ENCODE results near the gene KIAA0319L.
A peak's percentile ranks its signal among the peaks of the same experiment; 100 is the strongest.
"Not testable (repeated sequence)": the region's sequence is repeated elsewhere in the genome, so short reads cannot be mapped to it uniquely, and the experiment has no call there.

KIAA0319L gene

GRCh38 chr1:35581621-35582020, 24.4 kb upstream of the KIAA0319L start:
- not testable (repeated sequence) for DNase-seq (ENCODE audit: low spot score)

DNA sequence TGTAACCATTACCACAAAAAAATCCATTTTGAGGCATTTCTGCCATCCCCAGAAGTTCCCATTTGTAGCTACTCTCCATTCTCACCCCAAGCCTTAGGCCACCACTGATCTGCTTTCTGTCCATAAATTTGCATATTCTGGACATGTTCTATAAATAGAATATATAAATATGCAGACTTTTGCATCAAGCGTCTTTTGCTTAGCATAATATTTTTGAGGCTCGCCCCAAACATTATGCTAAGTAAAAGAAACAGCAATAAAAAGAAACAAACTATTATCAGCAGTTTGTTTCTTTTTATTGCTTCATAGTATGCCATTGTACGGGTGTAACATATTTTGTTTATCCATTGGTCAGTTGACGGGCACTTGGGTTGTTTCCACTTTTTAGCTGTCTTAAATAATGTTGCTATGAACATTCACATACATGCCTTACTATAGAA, 23.8 kb upstream of the KIAA0319L start:
- no peak for DNase-seq (ENCODE audit: low spot score)

- no peak for DNase-seq (ENCODE audit: low spot score)
These were observed 20.1 kb upstream of the KIAA0319L start for GRCh38 chr1:35577071-35577998.

GRCh38 chr1:35576766-35577070, 19.5 kb upstream of the KIAA0319L start:
- DNase-seq (ENCODE audit: low spot score) = not testable (repeated sequence)

- no peak for DNase-seq (ENCODE audit: low spot score)
These were observed 19.0 kb upstream of the KIAA0319L start for GRCh38 chr1:35576061-35576765.

DNA sequence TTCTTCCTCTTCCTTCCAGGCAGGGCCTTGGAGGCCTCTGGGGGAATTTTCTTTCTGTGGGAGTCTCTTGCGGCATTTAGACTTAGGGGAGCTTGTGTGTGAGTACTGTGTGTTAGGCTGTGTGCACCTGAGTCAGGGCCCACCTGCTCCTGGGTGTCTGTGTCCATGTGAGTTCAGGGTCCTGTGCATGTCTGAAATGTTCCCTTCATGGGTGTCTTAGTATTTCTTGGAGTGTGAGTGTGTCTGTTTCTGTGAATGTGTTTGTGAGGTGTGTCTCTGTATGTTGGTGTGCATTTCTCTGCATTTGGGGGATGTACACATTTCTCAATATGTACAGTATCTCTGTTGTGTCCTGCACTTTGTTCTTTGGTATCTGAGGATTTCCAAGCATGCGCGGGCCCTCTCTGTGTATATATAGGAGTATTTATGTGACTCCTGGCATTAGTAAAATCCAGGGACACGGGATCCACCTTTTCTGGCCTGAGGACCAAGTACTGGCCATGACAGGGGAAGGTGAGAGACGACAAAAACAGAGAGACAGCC, 18.3 kb upstream of the KIAA0319L start:
- no peak for DNase-seq (ENCODE audit: low spot score)

DNA sequence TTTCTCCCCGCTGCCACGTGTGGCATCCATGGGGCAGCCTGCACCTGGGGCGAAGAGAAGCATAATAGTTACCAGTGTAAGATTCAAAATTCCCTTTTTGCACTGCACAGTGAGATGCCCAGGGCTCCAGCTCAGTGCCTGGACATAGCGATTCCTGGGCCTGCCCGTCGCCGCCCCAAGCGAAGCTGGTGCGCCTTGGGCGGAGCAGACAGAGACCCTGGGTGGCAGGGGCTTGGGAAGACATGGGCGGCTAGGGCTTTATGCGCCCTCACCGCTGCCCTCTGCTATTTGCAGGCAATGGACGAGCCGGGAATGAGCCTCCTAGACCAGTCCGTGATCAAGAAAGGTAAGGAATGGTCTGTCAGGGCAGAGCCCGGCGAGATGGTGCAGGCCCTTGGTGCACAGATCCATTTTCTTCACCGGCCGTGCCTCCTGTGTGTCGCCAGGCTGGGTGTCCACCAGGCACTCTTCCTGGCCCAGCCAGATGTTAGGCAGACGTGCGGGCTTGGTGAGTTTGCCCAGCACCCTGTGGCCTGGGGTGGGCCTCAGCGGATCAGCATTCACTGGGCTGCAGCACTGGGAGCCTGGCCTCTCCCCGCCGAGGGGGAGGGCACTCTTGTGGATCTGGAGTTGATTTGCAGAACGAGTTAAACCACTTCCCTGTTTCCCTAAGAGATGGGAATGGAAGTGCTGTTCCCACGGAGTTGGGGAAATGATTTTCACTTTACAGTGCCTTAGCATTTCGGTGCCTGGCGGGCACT, 17.6 kb upstream of the KIAA0319L start:
- DNase-seq (ENCODE audit: low spot score) = no peak

- DNase-seq (ENCODE audit: low spot score) = no peak
These were observed 17.0 kb upstream of the KIAA0319L start for GRCh38 chr1:35574125-35574654.

DNA sequence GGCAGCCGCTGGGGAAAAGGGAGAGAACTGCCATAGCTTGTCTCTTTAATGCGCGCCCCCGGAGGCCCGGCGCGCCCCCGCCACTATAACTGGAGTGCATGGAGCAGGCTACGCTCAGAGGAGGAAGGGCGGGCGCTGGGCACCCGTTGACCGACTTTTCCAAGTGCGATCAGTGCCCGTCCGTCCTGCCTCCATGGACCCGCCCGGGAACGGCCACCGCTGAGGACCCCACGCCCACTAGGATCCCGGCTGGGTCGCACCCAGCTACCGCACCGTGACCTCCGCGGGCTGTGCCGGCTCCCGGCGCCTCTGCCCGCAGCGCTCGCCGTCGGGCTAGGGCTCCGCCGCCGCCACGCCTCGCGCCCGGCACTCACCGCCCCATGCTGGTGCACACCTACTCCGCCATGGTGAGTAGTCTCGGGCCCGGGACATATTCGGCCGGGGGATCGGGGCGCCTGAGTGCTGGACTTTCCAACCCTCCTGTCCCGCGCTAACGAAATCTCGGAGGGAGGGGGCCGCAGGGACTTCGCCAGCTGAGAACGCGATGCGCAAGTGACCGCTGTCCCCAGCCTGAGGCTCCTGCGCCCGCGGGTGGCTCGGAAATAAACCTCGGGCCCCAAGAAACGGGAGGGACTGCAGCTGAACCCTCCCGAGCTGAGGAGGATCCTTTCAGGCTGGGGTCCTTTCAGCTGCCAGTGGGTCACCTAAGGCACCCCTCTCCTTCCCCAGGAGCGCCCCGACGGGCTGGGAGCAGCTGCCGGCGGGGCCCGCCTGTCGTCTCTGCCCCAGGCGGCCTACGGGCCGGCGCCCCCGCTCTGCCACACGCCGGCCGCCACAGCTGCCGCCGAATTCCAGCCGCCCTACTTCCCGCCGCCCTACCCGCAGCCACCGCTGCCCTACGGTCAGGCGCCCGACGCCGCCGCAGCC, 16.3 kb upstream of the KIAA0319L start, which contains the start of gene TFAP2E:
Gene TFAP2E, plus strand, starts transcription at position 117 of the 927 bp plus-strand sequence. Its CDS starts 264 bp downstream, at position 381.
- peak; percentile 53 for DNase-seq (ENCODE audit: low spot score)

GRCh38 chr1:35572296-35572695, 15.1 kb upstream of the KIAA0319L start:
- no peak for DNase-seq (ENCODE audit: low spot score)

- no peak for DNase-seq (ENCODE audit: low spot score)
These were observed 14.1 kb upstream of the KIAA0319L start for GRCh38 chr1:35571263-35571662.

- no peak for DNase-seq (ENCODE audit: low spot score)
These were observed 13.5 kb upstream of the KIAA0319L start for GRCh38 chr1:35570589-35571137.

DNA sequence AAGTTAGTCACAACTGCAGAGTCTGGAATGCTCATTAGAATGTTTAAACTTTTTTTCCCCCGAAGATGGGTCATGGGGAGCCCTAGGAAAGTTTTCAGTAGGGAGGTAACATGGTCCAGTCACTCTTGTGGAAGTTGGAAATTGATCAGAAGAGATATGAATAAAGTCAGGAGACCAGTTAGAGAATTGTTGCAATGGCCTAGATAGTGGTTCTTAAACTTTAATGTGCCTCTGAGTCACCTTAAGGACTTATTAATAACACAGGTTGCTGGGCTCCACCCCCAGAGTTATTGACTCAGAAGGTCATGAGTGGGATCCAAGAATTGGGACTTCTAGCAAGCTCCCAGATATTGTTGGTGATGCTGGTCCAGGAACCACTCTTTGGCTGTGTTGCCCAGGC, 12.7 kb upstream of the KIAA0319L start:
- no peak for DNase-seq (ENCODE audit: low spot score)

GRCh38 chr1:35568975-35569395, 11.8 kb upstream of the KIAA0319L start:
- DNase-seq (ENCODE audit: low spot score) = peak; percentile 58

- no peak for DNase-seq (ENCODE audit: low spot score)
These were observed 10.8 kb upstream of the KIAA0319L start for GRCh38 chr1:35567947-35568558.

GRCh38 chr1:35565742-35566133, 8.5 kb upstream of the KIAA0319L start:
- DNase-seq (ENCODE audit: low spot score) = no peak

- DNase-seq (ENCODE audit: low spot score) = no peak
These were observed 7.9 kb upstream of the KIAA0319L start for GRCh38 chr1:35564884-35565741.

DNA sequence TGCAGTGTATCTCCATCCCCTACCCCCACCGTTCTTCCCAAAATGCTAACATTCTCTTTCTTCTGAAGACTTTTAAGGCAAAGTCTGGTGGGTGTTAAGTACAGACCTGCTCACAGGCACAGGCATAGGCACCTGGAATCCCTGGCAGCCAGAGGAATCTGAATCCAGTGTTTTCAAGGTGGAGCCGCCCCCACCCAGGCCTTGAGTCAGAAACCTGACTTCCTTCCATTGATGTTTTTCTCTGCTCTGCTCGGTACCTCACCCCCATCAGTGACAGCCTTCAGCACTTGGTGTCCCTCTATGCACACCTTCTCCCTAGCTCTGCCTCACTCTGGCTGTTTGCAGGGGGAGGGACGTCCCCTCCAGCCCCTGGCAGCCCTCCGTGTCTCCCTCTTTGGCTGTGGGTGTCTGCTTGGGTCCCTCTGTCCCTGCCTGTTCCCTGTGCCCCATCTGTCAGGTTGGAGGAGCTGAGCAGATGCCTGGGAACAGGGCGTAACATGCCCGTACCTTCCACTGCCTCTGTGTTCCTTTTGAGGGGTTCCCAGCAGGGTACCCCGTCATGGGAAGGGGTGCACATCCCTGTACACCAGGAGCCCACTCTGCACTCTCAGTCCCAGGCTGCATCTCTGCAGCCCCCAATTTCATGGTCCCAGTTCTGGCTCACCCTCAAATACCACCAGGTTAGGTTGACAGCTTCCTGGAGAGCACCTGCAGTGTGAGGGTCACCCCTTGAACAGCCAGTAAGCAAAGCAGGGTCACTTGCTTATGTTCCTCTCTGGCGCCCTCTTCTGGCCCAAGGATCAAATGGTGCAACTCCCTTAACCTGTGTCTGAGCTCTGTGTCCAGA, 7.1 kb upstream of the KIAA0319L start:
- peak; percentile 51 for DNase-seq (ENCODE audit: low spot score)

Data from SW480 (cell line).